Renal cortical epithelial cell (primary cell): ENCODE data around the gene SMG7. TPM values are rescaled to one million over a fixed set of nuclear protein-coding genes. Genes with fewer than 3 reads are reported as not detected.

Experiments used
- DNase-seq: peaks from one replicate; pipeline ENCODE4 v3.0.0-alpha.2; 2011; ENCODE audit warnings: low read depth
- total RNA-seq: library from RNA; depleted of rRNA; stranded (reverse); fragments of >200 nt; gene quantifications from 2 replicates; pipeline ENCODE4 v1.2.3, GENCODE V29; 2014

Gene SMG7
- total RNA-seq, 1 donor from 2014 or later: 41.0 TPM

DNA sequence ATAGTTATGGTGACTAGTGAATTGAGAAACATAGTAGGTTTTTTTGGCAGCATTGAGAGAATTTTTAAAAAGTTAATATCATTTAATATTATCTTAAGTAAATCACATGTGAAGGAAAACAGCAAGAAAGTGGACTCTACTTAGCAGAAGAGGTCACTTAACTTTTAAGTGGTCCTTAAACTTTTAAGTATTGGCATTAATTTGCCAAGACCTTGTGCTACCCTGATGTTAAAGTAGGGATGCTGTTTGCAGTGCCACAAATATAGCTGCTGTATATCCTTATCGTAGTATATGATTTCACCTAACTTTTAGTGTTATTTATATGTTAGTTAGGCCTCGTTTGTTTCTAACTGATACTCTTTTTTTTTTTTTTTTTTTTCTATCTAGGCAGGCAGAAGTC lies 40.2 kb downstream of the SMG7 start:
- DNase-seq: no peak

DNA sequence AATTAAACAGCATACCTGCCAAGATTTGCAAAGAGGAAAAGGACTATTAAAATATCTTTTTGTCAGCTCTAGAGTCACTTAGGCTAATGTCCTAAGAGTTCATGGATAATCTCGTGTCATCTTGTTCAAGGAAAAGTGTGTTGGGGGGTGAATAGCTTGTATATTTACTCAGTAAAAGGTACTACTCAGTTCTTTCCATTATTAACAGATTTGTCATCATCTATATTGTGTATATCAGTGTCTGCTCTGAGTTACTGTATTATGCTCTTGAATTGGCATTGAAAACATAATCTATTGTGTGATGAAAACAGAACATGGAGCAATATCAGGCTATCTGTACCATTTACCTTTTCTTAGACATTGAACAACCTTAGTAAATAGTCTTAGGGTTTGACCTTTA lies 41.9 kb downstream of the SMG7 start:
- no peak for DNase-seq

DNA sequence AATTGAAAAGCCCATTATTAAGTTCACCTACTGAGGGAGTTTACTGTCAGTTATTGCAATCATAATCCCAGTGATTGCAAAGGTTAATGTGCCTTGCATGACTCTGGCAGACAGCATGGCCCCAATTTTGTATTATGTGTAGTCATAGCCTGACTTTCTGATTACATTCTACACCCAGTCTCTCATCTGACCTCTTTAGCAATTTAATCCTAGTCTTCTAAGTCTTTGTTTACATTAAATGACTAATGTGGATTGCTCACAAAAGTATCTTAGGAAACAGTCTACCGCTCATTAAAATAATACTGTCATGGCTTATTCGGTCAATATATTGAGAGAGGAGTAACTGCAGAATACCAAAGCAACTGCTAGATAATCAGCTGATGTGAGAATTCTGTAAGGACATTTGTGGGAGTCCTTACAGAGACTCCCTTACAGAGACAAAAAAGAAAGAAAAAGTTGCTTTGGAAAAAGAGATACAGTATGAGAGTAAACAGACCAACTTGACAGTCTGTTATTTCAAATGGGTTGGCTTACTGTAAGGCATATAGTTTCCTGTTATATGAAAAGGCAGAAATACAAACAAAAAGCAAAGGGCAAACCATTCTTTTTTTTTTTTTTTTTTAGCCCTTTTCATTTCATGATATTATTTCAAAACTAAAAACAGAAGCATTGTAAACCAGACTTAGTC lies 42.8 kb downstream of the SMG7 start:
- peak; percentile 49 for DNase-seq

DNA sequence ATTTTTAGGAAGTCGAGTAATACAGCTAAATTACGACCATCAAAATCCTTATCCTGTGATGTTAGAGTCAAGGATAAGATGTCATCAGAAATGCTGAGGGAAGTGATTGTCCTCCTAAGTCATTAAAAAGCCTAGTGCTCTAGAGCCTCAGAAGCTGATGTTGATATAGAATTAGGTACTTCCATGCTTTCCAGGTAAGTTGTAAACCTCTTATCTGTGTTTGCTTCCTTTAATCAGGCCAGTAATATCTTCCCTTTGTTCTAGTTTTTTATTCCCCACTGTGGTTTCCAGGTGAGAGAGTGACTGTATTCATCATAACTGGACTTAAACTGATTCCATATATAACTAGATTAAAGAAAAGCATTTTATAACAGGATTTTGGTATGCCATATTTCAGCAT lies 44.4 kb downstream of the SMG7 start:
- DNase-seq: no peak

DNA sequence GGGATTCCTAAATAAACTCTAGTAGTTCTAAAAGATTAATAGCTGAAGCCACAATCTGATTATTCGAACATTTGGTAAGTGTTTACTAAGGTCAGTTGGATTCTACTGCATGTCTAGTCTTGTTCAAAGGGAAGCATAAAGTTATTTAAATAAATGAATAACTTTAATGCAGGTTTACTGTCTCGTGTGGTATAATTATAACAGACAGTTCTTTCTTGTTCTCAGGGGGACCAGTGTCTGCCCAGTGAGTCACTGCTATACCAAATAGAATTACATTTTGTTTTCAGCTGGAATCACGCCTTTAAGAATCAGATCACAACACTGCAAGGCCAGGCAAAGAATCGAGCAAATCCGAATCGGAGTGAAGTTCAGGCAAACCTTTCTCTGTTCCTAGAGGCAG lies 45.1 kb downstream of the SMG7 start:
- DNase-seq: no peak

DNA sequence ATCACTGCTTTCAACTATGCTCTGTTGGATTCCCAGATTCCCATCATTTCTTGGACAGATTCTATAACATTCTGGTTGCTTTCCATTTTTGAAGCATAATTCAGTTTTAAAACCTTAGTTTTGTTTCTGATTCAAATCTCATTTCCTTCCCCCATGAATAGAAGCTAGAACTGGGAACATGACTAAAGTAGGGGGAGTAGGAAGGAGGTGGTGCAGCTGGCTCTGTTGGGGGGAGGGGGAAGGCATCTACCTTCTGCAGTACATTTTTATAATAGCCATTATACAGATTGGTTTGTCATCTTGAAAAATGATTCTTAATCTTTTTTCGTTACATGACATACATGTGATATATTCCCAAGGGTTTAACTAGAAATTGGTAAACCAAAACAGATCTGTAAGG lies 48.1 kb downstream of the SMG7 start:
- DNase-seq: no peak

DNA sequence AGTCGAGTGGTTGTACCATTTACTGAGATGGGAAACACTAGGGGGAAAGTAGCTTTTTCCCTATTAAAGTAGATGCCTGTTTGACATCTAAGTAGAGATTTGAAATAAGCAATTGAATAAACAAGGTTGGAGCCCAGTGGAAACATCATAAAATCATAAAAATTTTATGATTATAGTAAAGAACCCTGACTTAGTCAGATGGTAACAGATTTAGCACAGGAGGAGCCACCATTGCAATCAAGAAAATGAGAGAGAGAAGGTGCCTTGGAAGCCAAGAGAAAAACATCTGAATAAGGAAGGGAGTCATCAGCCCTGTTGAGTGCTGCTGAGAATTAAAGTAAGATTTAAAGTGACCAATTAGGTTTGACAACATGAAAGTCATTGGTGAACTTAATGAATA lies 49.8 kb downstream of the SMG7 start:
- no peak for DNase-seq

DNA sequence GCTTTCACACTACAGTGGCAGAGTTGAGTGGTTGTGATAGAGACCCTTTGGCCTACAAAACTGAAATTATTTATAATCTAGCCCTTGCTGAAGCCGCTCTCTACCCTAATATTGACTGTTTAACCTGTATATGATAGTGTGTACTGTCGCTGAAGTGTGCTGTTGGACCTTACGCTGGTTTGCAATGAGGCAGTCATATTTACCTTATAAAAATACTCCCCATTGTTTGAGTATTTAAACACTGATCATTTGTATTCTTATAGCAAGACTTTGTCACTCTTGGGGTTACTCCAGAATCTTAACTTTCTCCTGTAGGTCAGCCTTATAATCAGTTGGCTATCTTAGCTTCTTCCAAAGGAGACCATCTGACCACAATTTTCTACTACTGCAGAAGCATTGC lies 56.3 kb downstream of the SMG7 start:
- no peak for DNase-seq

DNA sequence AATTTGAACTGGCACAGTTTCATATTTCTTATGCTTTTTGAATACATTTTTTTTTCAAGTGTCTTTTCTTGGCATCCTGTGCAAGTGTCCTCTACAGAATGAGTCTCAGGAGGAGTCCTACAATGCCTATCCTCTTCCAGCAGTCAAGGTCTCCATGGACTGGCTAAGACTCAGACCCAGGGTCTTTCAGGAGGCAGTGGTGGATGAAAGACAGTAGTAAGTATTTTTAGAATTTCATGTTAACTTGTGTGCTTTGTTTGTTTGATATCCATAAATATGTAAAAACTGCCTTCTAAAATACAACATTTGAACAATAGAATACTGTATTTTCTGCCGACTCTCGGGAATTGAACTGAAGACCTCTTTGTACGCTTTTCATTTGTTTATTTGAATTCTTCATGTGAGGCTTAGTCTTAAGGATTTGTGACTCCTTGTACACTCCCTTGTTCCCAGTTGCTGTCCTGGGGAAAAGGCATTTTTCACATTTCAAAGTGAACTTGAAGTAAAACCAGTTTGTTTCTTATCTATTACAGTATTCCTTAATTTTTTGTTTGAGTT lies 61.4 kb downstream of the SMG7 start:
- no peak for DNase-seq

DNA sequence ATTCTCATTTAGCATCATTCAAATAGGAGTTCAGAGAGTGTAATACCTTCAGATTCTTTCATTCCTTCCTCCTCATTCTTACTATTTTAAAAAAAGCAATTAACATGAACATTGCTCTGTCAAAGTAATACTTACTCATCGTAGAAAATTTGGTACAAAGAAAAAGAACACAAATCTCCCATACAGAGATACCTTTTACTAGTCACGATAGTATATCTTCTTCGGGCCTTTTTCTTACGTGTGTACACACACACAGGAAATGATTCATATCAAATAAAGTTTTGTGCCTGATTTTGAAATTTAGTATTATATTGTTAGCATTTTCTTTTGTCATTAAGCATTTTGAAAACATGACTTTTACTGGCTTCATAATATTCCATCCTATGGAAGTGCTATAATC lies 65.1 kb downstream of the SMG7 start:
- DNase-seq: no peak

DNA sequence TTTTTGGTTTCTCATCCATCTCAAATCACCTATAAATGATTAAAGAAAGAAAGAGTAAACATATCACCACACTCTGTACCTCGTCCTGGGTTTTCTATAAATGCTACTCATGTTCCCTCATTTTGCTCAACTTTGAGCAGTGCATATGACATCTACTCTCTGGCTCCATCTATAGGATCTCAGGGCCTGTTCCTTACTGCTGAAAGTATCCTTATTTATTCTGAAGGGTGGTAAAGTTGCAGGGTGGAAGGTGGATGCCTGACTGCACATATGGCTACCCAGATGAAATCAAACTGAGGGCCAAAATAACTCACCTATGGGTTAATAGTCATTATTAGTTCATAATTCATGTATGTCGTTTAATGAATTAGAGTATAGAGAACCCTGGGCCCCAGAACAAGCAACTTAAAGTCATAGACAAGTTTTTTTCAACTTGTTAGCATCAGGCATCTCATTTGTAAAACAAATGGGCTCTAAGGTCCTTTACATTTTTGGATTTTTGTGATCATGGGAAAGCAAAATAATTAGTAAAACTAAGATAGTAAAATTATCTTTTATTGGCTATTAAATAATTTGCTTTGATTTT lies 71.4 kb downstream of the SMG7 start:
- peak; percentile 76 for DNase-seq

DNA sequence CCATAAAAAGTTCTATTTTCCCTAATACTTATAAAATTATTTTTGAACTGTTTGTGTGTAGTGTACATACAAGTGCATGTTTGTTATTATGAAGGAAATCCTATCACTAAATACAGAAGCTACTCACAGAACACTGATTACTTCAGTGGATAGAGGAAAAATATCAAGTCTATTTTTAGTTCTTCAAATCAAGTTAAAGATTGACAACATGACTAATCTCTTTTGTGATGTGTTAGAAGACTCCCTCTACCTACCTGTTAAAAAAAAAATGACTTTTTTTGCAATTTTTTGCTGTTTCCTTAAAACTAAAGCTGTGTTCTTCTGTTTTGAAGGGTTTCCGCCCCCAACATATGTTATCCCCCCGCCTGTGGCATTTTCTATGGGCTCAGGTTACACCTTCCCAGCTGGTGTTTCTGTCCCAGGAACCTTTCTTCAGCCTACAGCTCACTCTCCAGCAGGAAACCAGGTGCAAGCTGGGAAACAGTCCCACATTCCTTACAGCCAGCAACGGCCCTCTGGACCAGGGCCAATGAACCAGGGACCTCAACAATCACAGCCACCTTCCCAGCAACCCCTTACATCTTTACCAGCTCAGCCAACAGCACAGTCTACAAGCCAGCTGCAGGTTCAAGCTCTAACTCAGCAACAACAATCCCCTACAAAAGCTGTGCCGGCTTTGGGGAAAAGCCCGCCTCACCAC lies 72.4 kb downstream of the SMG7 start:
- peak; percentile 93 for DNase-seq

DNA sequence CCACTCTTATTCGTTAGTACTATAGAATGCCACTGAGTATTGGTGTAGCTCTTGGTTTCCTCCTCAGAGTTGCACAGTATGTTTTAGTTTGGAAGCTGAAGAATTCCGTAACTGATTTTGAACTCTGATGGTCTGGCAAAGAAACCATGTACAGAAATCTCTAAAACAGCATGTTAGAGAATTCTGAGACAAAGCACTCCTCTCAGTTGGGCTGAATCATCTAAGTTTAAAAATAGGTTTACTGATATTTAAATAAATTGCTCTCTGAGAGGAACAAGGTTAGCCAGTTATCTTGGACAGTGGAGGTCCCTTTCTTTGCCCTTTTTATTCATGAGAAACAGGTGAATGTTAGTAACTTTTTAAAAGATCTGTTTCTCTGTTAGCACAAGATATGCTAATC lies 74.1 kb downstream of the SMG7 start:
- peak; percentile 19 for DNase-seq

DNA sequence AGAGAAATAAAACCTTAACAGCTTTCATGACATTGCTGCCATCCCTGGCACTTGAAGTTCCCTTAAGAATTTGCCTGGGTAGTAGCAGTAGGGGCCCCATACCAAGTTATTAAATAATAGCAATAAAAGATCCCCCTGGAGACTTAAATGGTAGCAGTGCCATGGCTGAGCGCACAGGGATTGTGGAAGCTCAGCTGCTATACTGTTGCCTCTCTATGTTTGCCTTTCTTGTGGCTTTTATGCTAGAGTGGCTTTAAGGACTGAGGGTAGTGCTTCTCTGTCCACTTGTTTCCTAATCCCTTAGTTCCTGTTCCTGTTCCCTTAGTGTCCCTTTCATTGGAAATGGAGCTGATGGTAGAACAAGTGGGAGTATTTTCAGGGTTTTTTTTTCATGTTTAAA lies 75.8 kb downstream of the SMG7 start:
- DNase-seq: peak; percentile 86

DNA sequence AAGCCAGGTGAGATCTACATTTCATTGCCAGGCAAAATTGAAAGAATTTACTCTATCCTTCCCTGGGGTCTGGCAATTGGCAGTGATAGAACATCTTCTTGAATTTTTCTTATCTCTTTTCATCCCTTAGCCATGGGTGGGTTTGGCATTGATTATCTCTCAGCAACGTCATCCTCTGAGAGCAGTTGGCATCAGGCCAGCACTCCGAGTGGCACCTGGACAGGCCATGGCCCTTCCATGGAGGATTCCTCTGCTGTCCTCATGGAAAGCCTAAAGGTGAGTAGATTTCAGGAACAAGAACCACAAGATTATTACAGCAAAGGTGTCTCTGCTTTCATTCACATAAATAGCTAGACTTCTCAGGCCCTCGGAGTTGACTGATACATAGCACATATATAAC lies 78.6 kb downstream of the SMG7 start:
- no peak for DNase-seq

DNA sequence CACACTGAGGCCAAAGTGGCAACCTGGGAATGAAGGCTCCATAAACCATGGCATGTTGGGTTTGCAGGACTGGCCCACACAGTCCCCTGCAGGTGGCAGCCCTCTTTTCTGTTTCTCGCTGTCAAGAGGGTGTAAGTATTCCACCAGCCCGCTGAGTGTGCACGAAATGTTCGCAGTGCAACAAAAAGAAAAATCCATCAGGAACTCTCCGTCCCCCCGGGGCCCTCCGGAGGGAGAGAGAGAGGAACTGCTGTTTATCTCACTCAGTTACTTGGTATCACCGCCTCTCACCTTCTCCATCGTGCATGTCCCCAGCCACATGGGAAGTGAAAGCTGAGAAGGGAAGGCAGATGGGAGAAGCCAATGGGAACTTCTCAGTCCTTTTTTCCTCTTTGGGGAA lies 79.6 kb downstream of the SMG7 start:
- no peak for DNase-seq

DNA sequence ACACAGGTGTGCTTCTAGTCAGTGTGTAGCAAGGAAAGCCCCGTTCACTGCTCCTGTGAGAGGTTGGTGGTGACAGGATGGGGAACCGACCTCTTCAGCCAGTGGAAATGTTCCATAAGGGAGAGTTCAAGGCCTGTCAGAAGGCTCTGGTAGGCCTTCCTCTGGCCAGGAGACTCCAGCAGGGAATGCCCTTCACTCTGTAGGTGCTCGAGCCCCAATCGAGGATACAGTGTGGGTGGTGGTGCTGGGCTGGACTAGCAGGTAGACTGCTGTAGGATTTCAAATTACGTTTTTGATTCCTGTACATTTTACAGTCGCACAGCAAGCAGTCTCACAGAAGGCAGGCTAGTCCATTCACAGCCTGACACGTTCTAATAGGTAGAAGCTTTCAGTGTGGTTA lies 80.1 kb downstream of the SMG7 start:
- no peak for DNase-seq

DNA sequence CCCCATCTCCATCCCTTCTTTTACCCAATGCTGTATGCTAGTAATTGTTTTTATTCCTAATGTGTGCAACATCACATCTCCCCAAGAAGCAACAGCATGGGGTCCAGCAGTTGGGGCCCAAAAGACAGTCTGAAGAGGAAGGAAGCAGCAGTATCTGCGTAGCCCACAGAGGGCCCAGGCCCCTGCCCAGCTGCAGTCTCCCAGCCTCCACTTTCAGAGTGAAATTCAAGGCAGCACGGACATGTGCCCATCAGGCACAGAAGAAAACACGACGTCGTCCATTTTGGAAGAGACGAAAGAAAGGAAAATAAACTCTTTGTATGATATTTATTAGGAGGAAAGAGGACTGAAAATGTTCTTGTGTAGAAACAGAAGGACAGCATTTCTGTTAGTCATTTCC lies 80.6 kb downstream of the SMG7 start:
- no peak for DNase-seq

DNA sequence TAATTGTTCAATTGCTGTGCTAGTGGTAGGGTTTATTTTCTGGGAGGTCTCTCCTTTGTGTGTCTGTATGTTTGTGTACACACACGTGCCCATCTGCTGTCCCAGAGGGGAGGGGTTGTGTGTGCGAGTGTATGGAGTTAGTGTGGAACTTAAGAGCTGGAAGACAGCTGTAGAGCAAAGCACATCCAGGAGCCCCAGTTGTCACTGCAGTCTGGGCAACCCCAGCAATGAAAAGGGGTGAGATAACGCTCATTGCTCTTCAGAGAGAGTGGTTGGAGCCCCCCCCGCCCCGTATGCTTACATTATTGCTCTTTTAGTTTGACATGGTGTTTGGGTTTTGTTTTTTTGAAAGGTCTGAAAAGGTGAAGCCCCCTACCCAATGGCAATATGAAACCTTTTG lies 81.0 kb downstream of the SMG7 start:
- DNase-seq: no peak

DNA sequence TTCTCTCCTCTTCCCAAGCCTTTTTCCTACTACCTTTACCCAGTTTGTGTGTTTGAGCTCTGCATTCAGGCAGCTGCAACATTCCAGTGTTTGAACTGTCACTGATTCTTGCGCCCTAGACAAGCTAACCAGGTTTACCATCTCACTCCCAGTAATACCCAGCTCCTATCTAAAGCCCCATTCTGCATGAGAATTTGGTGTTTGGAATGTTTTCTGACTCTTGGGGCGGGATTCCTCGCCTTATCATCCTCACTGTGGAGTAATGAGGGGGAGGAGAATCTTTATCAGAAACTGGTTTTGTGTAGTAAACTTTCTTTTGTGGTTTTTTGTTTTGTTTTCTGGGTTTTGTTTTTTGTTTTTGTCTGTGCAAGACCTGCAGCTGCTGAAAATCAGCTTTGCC lies 81.5 kb downstream of the SMG7 start:
- no peak for DNase-seq

DNA sequence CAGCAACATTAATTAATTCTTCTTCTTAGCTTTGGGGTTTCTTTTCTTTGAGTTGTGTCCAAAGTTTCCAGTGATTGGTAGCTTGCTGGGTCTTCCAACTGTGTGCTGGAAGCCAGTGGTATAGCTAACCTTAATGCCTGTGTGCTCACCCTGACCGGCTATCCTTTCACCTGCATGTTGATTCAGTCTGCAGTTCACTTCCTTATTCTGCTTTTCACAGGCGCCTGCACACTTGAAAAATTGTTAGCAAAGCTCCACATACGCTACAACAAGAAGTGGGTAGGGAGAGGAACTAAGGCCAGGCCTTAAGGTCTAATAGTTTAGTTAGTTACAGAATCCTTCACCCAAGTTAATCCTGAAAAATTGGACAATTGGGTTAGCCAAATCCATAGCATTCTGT lies 82.3 kb downstream of the SMG7 start:
- no peak for DNase-seq

DNA sequence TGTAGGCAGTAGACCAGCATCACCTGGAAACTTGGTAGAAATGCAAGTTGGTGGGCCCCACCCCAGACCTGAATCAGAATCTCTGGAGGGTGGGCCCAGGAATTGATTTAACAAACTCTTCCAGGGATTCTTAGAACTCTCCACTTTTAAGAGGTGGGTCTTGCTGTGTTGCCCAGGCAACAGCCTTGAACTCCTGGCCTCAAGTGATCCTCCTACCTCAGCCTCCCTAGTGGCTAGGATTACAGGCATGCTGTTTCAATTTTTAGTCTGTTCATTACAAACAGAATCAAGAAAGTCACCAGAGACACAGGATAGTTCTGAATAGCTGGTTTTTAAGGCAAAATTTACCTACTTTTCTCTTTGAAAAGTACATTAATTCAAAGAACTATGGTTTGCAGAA lies 86.8 kb downstream of the SMG7 start:
- DNase-seq: no peak

DNA sequence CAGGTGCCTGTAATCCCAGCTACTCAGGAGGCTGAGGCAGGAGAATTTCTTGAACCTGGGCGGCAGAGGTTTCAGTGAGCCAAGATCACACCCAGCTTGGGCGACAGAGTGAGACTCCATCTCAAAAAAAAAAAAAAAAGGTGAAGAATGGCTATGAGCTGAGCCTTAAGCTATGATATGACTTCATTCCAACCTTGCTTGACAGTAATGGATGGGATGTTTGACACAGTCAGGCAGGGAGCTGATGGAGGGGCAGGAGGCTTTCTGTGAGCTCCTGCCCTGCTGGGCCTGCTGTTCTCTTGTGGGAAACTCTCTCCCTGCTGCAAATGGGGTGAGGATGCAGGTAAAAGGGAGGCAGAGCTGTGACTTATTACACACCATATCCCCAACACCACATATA lies 90.4 kb downstream of the SMG7 start:
- DNase-seq: no peak
